Hepatocyte (in vitro differentiated cells): Measurements from ENCODE around the gene SPDYE2B.
"Not testable (repeated sequence)": the region's sequence is repeated elsewhere in the genome, so short reads cannot be mapped to it uniquely, and the experiment has no call there.

ENCODE experiments used
- CTCF ChIP-seq: fragments of 200-600 bp; sonication (generic); IDR thresholded peaks from 2 replicates; pipeline ENCODE4 v1.5.1; 2016; ENCODE audit warnings: antibody characterized with exemption, mild to moderate bottlenecking; ENCODE audit not compliant: poor library complexity
- EZH2 ChIP-seq: fragments of 200-600 bp; sonication (generic); IDR thresholded peaks from 2 replicates; pipeline ENCODE4 v1.6.1; 2016; ENCODE audit warnings: antibody characterized with exemption, mild to moderate bottlenecking, borderline replicate concordance
- EZH2phosphoT487 ChIP-seq: fragments of 200-600 bp; sonication (generic); IDR thresholded peaks from one replicate; pipeline ENCODE4 v1.6.1; 2018; ENCODE audit warnings: antibody characterized with exemption, mild to moderate bottlenecking, low read depth, moderate library complexity; ENCODE audit not compliant: unreplicated experiment, severe bottlenecking

- not testable (repeated sequence) for TF ChIP-seq CTCF, EZH2, EZH2phosphoT487
Measured at GRCh38 chr7:102666850-102667249, 16.7 kb downstream of the SPDYE2B start.
